ENCODE results near the gene FBXO2.

GRCh38 chr1:11659748-11660147 lies 5.5 kb upstream of the FBXO2 start:
- TF ChIP-seq POLR2A (IDR thresholded peaks at IDR 0.05) = no peak
- TF ChIP-seq, protein P1, sequence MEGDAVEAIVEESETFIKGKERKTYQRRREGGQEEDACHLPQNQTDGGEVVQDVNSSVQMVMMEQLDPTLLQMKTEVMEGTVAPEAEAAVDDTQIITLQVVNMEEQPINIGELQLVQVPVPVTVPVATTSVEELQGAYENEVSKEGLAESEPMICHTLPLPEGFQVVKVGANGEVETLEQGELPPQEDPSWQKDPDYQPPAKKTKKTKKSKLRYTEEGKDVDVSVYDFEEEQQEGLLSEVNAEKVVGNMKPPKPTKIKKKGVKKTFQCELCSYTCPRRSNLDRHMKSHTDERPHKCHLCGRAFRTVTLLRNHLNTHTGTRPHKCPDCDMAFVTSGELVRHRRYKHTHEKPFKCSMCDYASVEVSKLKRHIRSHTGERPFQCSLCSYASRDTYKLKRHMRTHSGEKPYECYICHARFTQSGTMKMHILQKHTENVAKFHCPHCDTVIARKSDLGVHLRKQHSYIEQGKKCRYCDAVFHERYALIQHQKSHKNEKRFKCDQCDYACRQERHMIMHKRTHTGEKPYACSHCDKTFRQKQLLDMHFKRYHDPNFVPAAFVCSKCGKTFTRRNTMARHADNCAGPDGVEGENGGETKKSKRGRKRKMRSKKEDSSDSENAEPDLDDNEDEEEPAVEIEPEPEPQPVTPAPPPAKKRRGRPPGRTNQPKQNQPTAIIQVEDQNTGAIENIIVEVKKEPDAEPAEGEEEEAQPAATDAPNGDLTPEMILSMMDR (IDR thresholded peaks at IDR 0.05) = no peak
